Stimulated activated memory B cell treated with anti-CD40 and anti-IgM and Interleukin-4, amounts not matched to agents 10 μg/mL and 1 μg/mL and 100 μg/mL, for 72 hours (primary cell): ENCODE data around the gene BCL2L2.
"Not testable (repeated sequence)": the region's sequence is repeated elsewhere in the genome, so short reads cannot be mapped to it uniquely, and the experiment has no call there.

Experiments used
- ATAC-seq: fragments of 150-1000 bp; cut with Tn5 transposase; 2 replicates; pipeline ENCODE4 v1.10.0; 2021
- H3K27ac Mint-ChIP-seq: one replicate; pipeline ENCODE4 v1.8.0; 2022; ENCODE audit warnings: mild to moderate bottlenecking, mixed read lengths
- H3K27me3 Mint-ChIP-seq: one replicate; pipeline ENCODE4 v1.8.0; 2022; ENCODE audit warnings: mixed read lengths
- H3K36me3 Mint-ChIP-seq: one replicate; pipeline ENCODE4 v1.8.0; 2022; ENCODE audit warnings: mixed read lengths
- H3K4me1 Mint-ChIP-seq: one replicate; pipeline ENCODE4 v1.8.0; 2022; ENCODE audit warnings: mixed read lengths
- H3K4me3 Mint-ChIP-seq: one replicate; pipeline ENCODE4 v1.8.0; 2022; ENCODE audit warnings: mild to moderate bottlenecking, moderate library complexity, mixed read lengths
- H3K9me3 Mint-ChIP-seq: one replicate; pipeline ENCODE4 v1.8.0; 2022; ENCODE audit warnings: mixed read lengths

The BCL2L2 gene, protein sequence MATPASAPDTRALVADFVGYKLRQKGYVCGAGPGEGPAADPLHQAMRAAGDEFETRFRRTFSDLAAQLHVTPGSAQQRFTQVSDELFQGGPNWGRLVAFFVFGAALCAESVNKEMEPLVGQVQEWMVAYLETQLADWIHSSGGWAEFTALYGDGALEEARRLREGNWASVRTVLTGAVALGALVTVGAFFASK

DNA sequence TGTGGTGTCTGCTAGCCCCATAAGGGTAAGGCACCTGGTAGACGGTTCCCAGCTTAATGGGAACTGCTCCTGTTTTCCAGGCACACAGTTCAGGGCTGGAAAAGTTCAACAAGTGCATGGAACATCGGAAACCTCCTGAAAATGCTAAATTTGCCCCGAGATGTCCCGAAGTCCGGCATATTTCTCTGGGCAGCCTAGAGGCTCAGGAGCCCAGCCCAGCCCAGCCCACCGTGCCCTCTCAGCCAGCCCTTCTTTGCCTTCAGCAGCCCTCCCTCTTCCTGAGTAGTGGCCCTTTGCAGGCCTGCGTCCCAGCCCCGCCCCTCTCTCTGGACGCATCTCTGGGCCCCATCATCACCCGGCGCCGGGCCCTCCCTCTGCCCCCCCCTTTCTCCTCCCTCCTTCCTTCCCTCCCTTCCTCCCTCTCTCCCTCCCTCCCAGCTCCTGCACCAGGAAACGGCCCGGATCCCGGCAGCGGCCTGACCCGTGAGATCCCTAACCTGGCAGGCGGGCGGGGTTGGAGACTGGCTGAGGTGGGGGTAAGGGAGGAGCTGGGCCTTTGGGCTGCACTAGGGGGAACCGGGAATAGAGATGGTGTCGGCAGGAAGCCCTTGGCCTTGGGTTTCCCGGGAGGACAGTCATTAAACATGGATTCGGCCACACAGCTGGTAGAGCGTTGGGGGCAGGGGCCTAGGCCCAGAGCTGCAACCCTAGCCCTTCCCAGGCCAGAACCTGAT lies at the start of gene BCL2L2:
Gene BCL2L2 (plus strand): TSS at position 422 of the 734 bp plus-strand sequence. CDS start 935 bp downstream, outside the sequence.
- ATAC-seq, result peak; percentile 21
- Mint-ChIP-seq H3K4me3 (peak within 1 kb of the TSS; percentile 78), H3K36me3 (peaks cover 16% of the 10 kb centered on the region), H3K4me1 (peaks cover 45% of the 10 kb centered on the region), H3K9me3 (no peaks in the 10 kb centered on the region), H3K27me3 (no peaks in the 10 kb centered on the region), H3K27ac (peak within 1 kb of the TSS; percentile 86)

DNA sequence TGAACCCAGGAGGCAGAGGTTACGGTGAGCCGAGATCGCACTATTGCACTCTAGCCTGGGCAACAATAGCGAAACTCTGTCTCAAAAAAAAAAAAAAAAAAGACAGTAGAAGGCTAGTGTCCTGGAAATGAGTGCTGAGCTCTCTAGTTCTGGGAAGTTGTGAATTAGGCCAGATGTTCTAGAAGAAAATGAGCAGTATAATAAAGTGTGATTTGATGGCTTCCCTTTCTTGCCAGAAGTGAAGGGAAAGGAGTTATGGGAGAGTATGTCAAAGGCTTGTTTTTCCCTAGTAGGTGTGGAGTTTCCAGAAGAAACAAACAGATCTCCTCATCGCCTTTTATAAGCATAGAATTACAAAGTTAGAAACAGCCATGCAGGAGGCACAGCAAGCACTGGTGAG lies 48.4 kb upstream of the BCL2L2 start:
- Mint-ChIP-seq H3K27ac (no peak overlapping the region), H3K27me3 (peaks cover 62% of the 10 kb centered on the region), H3K9me3 (no peaks in the 10 kb centered on the region), H3K4me1 (no peaks in the 10 kb centered on the region), H3K36me3 (no peaks in the 10 kb centered on the region), H3K4me3 (no peak overlapping the region)
- no peak for ATAC-seq

DNA sequence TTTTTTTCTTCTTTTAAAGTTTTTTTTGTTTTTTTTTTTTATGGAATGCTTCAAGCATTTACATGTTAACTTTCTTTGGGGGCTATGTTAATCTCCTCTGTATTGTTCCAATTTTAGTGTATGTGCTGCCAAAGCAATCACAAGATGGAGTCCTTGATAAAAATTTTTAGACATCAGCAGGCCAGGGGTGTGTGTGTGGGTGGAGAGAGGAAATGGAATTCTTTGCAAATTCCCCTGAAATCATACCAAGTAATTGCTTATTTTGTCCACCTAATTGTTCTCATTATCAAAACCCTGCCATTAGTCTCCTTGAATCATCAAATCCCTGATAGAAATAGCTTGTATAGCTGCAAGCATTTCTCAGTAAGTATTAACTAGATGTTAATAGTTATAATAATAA lies 47.2 kb upstream of the BCL2L2 start:
- peaks cover 68% of the 10 kb centered on the region for H3K27me3 Mint-ChIP-seq
- no peak for ATAC-seq
- H3K27ac Mint-ChIP-seq, result no peak overlapping the region
- H3K36me3 Mint-ChIP-seq, result no peaks in the 10 kb centered on the region
- no peaks in the 10 kb centered on the region for H3K9me3 Mint-ChIP-seq
- no peaks in the 10 kb centered on the region for H3K4me1 Mint-ChIP-seq
- H3K4me3 Mint-ChIP-seq, result no peak overlapping the region

DNA sequence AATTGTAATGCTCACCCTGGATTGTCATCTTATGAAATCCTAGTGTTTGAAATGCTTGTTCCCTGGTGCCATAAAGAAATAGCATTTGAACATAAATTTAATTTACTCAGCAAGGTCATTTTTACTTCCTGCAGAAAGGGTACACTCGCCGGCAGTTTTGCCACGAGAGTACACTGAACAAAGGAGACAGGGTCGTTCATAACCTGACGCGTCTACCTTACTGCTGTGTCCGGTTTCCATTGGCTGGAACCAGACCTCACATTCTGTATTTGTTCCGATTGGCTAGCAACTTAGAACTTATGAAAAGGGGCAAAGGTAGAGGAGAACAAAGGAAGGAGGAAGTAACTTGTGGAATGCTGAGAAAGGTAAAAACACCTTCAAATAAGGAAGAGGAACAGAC lies 45.8 kb upstream of the BCL2L2 start:
- H3K36me3 Mint-ChIP-seq, H3K4me3 Mint-ChIP-seq, ATAC-seq, H3K27ac Mint-ChIP-seq, H3K4me1 Mint-ChIP-seq, H3K9me3 Mint-ChIP-seq: not testable (repeated sequence)
- peaks cover 82% of the 10 kb centered on the region for H3K27me3 Mint-ChIP-seq

DNA sequence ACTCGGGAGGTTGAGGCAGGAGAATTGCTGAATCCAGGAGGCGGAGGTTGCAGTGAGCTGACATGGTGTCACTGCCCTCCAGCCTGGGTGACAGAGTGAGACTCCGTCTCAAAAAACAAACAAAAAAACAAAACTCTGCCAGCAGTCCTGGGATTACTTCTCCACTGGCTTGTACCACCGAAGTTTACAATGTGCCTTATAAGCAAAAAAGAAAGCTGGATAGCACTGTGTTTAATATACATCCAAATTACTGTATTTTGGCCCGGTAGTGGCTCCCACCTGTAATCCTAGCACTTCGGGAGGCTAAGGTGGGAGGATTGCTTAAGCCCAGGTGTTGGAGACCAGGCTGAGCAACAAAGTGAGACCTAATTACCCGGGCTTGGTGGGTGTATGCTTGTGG lies 37.4 kb upstream of the BCL2L2 start:
- Mint-ChIP-seq H3K9me3 (no peaks in the 10 kb centered on the region), H3K4me1 (no peaks in the 10 kb centered on the region), H3K27ac (no peak overlapping the region), H3K27me3 (peaks cover 19% of the 10 kb centered on the region), H3K36me3 (no peaks in the 10 kb centered on the region), H3K4me3 (no peak overlapping the region)
- no peak for ATAC-seq

DNA sequence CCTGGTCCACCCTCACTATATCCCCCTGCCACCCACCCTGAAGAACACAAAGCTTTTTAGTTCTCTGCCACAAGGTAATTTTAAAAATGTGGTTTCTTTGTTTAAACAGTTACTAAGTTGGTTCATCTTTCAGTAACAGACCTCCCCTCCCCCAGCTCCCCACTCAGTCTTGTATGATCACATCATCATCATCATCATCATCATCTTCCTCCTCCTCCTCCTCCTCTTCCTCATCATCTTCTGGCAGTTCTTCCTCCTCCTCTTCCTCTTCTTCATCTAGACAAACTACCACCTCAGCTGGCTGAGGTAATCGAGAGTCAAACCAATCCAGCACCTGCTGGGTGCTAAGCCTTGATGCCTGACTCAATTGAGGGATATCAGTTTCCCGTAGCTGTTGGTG lies 31.2 kb upstream of the BCL2L2 start:
- Mint-ChIP-seq H3K27ac (no peak overlapping the region), H3K27me3 (no peaks in the 10 kb centered on the region), H3K4me1 (no peaks in the 10 kb centered on the region), H3K9me3 (no peaks in the 10 kb centered on the region), H3K4me3 (no peak overlapping the region), H3K36me3 (peaks cover 15% of the 10 kb centered on the region)
- ATAC-seq, result no peak

DNA sequence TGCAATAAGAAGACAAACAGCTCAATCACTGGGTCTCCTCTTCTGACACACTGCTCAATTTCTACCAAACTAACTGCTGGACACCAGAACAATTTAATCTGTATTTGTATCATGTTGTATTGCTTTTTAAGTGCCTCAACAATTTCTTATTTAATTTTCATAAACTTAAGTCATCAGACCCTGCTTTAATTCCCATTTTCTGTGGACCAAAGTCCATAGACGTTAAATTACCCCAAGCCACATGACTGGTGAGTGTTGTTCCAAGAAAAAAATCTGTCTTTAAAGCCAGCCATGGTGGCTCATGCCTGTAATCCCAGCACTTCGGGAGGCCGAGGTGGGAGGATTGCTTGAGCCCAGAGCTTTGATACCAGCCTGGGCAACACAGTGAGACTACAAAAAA lies 29.4 kb upstream of the BCL2L2 start:
- H3K4me3 Mint-ChIP-seq, result no peak overlapping the region
- H3K4me1 Mint-ChIP-seq, result no peaks in the 10 kb centered on the region
- ATAC-seq, result no peak
- no peak overlapping the region for H3K27ac Mint-ChIP-seq
- no peaks in the 10 kb centered on the region for H3K9me3 Mint-ChIP-seq
- no peaks in the 10 kb centered on the region for H3K27me3 Mint-ChIP-seq
- peaks cover 15% of the 10 kb centered on the region for H3K36me3 Mint-ChIP-seq

DNA sequence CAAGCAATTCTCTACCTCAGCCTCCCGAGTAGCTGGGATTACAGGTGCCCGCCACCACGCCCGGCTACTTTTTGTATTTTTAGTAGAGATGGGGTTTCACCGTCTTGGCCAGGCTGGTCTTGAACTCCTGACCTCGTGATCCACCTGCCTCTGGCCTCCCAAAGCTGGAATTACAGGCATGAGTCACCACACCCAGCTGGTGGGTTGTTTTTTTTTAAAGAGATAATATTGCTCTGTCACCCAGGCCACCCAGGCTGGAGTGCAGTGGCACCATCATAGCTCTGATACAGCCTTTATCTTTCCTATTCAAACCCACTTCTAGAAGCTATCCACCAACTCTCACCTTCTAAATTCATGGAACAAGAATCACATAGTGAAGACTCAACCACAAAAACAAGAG lies 28.7 kb upstream of the BCL2L2 start:
- not testable (repeated sequence) for H3K4me1 Mint-ChIP-seq, ATAC-seq, H3K4me3 Mint-ChIP-seq, H3K27me3 Mint-ChIP-seq, H3K27ac Mint-ChIP-seq, H3K9me3 Mint-ChIP-seq
- peaks cover 15% of the 10 kb centered on the region for H3K36me3 Mint-ChIP-seq

DNA sequence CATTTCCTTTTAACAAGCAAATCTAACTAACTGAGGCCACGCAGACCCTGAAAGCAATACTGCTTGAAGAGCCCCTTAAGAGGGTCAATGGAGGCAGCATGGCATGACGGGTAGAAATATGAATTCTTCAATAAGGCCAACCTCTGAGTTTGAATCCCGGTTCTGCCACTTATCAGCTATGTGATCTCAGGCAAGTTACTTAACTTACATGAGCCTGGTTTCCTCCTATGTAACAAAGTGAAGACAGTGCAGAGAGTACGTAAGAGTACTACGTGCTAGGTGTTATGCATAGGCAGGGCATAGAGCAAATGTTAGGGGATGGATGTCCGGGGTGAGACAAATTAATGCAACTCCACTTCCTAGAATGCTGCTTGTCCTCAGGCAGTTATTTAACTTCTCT lies 25.4 kb upstream of the BCL2L2 start:
- H3K9me3 Mint-ChIP-seq, result no peaks in the 10 kb centered on the region
- no peaks in the 10 kb centered on the region for H3K27me3 Mint-ChIP-seq
- H3K4me1 Mint-ChIP-seq, result peaks cover 16% of the 10 kb centered on the region
- H3K36me3 Mint-ChIP-seq, result peaks cover 4% of the 10 kb centered on the region
- H3K27ac Mint-ChIP-seq, result no peak overlapping the region
- no peak for ATAC-seq
- no peak overlapping the region for H3K4me3 Mint-ChIP-seq

DNA sequence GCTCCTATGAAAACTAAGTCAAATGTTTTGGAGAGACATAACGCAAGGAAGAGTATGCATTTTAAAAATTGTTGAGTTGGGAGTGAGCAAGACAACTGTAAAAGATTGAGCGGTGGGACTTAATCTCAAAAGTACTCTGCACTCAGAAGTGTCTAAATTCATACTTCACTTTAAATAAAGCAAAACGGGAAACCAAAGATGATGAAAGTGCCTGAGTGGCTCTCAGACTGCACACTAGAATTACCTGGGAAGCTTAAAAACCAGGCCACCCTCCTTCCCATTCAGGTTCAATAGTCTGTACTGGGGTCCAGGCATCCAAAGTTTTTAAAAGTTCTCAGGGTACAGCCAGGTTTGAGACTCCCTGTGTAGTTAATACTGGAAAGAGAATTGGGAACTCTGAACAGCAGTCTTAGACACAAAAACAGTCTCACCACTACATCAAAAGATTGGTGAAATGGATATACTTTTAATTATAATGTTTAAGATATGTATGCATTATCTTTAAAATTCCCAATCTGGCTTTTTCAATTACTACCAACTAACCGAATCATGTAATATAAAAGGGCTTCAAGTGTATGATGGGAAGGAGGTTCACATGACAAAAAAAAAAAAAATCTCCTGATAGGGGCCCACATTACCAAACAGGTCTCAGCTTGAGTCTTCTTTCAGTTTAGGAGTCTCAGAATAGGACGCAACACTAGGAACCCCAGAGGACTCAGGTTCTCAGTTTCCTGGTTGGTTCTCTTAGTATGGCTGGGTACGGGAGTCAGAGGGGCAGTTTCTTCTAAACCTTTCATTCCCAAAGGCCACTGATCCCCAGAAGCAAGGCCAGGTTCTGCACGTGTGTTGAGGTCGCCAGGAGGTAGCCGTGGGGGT lies 21.7 kb upstream of the BCL2L2 start:
- H3K9me3 Mint-ChIP-seq, result no peaks in the 10 kb centered on the region
- no peaks in the 10 kb centered on the region for H3K27me3 Mint-ChIP-seq
- ATAC-seq, result no peak
- no peaks in the 10 kb centered on the region for H3K36me3 Mint-ChIP-seq
- H3K4me3 Mint-ChIP-seq, result peak overlapping the region; percentile 97
- peak overlapping the region; percentile 83 for H3K27ac Mint-ChIP-seq
- peaks cover 21% of the 10 kb centered on the region for H3K4me1 Mint-ChIP-seq

DNA sequence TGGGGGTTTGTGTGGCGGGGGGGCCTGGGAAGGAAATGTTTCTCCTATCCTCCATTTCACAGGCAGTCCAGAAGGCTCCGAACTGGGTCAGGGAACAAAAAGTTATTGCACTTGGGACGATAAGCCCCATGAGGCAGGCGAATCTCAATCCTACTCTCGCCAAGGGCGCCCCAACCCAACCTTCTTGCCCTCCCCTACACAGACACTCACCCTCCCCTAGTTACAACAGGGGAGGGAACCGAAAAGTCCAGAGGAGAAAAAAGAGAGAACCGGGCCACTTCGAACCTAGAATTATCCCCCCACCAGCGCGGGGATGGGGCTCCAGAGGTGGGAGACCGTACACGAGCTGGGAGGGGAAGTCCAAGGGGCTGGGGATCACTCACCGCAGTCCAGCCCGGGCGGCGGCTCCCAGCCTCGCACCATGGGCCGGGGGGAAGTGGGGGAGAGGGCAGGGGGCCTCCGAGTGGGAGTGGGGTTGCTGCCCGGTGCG lies 21.1 kb upstream of the BCL2L2 start:
- Mint-ChIP-seq H3K9me3 (no peaks in the 10 kb centered on the region), H3K4me3 (peak overlapping the region; percentile 97), H3K36me3 (no peaks in the 10 kb centered on the region), H3K27me3 (no peaks in the 10 kb centered on the region), H3K4me1 (peaks cover 21% of the 10 kb centered on the region), H3K27ac (peak overlapping the region; percentile 83)
- ATAC-seq, result peak; percentile 44

DNA sequence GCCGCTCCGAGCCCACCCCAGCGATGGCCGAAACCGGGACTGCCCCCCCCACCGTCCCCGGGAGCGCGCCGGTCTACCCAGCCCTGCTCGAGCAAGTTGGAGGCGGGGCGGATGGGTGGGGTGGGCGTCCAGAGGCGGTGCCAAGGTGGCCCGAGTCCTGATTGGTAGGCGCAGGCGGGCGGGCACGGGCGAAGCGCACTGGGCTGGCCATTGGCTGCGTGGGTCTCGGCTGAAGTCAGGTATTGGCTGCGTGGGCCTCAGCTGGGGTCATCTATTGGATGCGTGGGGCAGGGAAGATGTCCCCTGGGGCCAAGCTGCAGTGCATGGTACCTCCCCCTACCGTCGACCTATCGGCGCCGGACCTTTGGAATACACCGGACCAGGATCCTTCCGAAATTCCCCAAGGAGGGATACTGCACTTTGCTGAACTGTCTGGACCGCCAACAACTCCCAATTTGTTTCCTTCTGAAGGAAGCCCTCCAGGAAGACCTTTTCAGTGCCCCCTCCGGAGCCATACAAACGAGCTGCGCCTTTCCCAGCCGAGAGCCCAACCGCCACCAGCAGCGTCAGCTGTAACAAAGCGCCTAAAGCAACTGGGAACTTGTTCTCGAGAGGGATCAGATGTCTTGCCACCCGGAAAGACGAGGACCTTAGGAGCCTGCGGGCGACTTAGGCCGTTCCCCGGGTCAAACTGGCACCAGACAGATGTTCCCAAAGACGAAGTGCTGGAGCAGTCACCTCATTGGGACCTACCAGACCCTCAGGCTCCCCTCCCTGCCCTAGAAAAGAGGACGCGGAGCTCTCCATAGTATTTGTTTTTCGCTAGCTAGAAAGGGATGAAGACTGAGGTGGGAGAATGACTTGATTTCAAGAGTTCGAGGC lies 20.4 kb upstream of the BCL2L2 start, which contains the start of gene HOMEZ:
Gene HOMEZ (minus strand): TSS at position 113 of the 882 bp plus-strand sequence. CDS start 180 bp downstream, outside the sequence.
- Mint-ChIP-seq H3K27me3 (no peaks in the 10 kb centered on the region), H3K9me3 (no peaks in the 10 kb centered on the region), H3K27ac (peak within 1 kb of the TSS; percentile 83), H3K4me3 (peak within 1 kb of the TSS; percentile 97), H3K4me1 (peaks cover 21% of the 10 kb centered on the region), H3K36me3 (no peaks in the 10 kb centered on the region)
- peak; percentile 100 for ATAC-seq

DNA sequence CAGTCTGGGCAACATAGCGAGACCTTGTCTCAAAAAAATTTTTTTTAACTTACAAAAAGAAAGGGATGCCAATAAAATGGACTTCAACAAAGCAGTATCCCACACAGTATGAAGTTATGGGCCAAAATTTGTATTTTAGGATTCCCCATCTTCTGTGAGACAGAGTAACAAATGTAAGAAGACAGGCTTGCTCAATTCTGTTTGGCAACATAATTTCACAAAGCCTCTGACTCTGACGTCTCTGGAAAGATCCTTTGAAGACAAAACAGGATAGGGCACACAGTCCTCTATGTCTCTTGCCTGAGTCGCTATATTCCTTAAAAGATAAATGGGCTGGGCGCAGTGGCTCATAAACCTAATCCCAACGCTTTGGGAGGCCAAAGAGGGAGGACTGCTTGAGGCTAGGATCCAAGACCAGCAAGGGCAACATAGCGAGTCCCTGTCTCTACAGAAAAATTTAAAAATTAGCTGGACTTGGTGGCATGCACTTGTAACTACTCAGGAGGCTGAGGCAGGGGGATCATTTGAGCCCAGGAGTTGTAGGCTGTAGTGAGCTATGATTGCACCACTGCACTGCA lies 19.6 kb upstream of the BCL2L2 start:
- peak overlapping the region; percentile 97 for H3K4me3 Mint-ChIP-seq
- H3K27me3 Mint-ChIP-seq, result no peaks in the 10 kb centered on the region
- no peaks in the 10 kb centered on the region for H3K9me3 Mint-ChIP-seq
- H3K36me3 Mint-ChIP-seq, result no peaks in the 10 kb centered on the region
- no peak for ATAC-seq
- peak overlapping the region; percentile 83 for H3K27ac Mint-ChIP-seq
- peaks cover 21% of the 10 kb centered on the region for H3K4me1 Mint-ChIP-seq
